ENCODE data around the gene TNFRSF11A.

TNFRSF11A gene

DNA sequence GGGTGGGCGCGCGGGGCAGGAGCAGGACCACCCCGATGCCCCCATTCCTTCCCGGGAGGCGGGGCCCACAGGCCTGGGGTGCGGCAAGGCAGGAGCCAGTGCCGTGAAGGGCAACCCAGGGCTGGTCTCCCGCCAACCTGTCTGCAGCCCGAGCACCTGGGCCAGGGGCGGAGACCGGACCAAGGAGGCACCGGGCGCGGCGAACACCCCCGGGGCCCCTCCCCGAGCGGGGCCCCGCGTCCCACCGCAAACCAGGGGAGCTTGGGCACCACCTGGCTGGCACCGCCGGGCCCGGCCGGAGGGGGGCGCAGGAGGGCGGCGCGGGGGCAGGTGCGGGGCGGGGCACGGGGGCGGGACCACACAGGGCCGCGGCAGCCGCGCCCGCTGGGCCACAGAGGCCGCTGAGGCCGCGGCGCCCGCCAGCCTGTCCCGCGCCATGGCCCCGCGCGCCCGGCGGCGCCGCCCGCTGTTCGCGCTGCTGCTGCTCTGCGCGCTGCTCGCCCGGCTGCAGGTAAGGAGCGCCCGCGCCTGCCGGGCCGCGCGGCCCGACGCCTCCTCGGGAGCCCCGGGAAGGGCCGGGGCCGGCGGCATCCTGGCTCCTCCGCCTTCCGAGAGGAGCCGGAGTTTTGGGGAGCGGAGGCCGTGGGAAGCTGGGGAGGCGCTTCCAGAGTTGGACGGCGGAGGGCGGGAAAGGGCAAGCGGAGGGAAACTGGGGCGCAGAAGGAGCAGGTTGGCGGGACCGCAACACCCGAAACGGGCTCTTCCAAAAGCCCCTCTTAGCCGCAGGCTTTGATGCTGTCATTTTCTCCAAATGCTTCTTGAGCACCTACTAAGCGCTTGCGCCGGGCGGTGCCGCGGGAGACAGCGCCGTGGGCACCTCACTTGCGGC is at the start of gene TNFRSF11A:
TSS of gene TNFRSF11A (plus strand) at position 394 of the 889 bp plus-strand sequence. CDS start at position 437, 43 bp downstream.
- DNase-seq, result no peak

DNA sequence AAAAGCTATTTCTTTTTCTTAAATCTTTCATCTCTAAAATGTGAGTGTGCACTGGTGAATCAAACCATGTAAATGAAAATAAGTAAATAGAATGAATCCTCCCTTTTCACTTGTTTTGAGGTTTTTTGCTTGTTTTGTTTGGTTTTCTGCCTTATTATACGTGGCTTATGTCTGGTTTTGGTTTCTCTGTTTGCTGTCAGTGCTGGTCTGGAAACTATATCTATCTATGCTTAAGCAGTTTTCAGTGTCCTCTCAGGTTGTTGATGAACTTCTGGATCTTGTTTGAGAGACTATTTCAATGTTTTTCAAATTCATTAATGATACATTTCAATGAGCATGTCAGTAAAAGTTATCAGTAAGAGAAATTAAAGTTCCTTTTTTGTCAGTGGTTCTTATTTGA is 48.1 kb upstream of the TNFRSF11A start:
- DNase-seq, result no peak

DNA sequence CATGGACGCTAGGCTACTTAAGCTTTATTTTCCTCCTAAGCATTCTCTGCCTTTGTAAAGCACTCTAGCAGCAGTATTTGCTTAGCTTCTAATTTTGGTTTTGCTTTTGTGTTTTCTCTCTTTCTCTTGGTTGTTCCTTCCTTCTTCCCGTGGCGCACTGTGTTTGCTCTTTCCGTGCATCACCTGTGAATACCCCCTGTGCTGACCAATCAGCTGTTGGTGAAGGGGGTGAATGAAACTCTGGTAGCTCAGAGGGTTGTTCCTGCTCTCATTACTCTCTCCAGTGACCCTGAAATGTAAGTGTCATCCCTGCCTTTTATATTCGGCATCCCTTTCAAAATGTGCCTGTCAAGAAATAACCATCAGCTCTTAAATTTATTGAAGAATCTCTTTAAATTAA is 45.5 kb upstream of the TNFRSF11A start:
- no peak for DNase-seq

DNA sequence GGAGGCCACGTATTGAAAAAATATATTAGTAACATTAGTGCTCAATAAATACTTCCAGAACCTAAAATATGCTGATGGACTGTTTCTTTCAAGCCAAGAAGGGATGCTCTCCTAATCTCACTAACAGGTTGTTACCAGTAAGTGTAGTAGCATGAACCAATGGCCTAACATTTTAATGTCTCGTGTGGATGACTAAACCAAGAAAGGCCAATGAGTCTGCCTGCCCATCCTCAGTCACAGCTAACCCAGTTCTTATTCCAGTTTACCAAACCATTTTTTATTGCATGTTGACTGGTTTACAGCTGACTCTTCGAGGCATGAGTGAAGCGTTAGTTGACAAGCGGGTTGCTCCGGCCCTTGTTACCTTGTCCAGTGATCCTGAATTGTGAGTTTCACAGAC is 45.1 kb upstream of the TNFRSF11A start:
- DNase-seq, result no peak

DNA sequence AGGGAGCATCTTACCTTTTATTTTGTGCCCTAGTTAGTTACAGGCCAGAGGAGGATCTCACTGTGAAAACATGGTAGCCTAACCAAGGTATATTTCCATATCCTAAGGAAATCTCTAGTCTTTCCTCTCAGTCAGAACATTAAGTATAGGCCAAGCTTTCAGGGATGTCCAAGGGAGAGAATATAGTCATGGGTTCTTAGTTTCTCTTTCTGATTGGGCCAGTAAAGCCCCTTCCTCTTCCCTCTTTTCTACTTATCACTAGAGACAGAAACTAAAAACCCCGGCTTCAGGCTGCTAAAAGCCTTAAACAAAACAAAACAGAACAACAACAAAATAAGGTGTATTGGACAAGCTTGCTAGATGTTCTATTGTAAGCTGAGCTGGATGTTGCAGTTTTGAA is 44.3 kb upstream of the TNFRSF11A start:
- DNase-seq, result no peak

DNA sequence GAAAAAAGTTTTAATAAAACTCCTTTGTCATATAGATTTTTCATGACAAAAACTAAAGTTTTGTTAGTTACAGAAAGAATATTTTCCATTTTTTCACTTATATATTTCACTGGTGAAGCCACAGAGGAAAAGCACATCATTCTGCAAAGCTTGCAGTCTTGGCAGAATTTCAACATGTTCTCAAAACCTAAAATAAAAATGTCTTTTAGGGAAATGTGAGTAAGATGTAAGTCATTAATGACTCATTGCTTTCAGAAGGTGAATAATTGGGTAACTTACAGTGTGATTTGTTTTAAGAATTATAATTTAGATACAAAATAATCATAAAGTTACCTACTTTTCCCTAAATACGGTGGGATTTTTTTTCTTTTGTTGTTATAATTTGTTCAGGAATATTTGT is 43.4 kb upstream of the TNFRSF11A start:
- peak; percentile 68 for DNase-seq

DNA sequence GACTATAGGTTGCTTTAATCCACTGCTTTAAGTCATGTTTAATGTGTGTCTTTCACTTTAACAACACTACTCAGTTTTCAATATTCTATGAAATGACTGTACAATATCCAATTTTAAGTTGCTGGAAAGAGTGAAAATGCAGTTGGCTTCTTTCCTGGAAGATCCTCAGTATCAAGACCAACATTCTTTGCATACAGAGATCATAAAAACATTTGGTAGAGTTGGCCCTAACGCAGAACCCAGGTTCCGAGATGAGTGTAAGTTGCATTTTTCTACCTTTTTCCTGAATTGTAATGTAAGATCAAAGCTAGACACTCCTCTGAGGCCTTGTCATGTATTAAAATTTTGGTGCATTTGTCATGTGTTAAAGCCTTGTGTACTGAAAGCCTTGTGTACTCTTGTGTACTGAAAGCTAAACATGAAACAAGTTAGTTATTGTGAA is 42.9 kb upstream of the TNFRSF11A start:
- peak; percentile 4 for DNase-seq

DNA sequence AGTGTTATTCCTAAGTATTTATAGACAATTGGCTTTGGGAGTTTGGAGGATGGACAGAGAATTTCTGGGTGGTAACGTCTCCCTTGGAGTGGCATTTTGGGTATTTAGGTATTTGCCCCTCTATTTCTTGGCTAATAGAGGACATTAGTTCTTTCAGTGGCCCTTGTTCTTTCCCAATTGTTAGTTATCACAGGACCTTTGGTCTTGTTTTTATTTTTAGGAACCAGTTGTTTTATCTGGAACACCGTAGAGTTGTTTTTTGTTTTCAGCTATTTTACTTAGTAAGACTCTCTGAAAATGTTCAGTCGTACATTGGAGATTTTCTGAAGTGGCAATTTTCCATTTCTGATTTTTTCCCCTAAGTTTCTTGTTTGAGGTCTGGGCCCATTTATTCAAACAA is 40.5 kb upstream of the TNFRSF11A start:
- DNase-seq, result no peak

DNA sequence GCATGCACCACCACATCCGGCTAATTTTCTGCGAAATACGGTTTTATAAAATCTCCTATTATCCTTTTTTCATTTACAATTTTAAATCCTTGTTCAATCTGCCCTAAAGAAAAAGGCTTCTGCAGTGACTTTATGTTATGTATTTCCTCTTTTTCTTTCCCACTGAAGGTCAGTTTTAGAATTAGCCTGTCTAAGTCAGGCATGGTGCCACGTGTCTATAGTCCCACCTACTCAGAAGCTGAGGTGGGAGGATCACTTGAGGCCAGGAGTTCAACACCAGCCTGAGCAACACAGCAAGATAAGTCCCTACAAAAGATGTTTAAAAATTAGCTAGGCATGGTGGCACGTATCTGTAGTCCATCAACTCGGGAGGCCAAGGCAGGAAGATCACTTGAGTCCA is 39.8 kb upstream of the TNFRSF11A start:
- no peak for DNase-seq

DNA sequence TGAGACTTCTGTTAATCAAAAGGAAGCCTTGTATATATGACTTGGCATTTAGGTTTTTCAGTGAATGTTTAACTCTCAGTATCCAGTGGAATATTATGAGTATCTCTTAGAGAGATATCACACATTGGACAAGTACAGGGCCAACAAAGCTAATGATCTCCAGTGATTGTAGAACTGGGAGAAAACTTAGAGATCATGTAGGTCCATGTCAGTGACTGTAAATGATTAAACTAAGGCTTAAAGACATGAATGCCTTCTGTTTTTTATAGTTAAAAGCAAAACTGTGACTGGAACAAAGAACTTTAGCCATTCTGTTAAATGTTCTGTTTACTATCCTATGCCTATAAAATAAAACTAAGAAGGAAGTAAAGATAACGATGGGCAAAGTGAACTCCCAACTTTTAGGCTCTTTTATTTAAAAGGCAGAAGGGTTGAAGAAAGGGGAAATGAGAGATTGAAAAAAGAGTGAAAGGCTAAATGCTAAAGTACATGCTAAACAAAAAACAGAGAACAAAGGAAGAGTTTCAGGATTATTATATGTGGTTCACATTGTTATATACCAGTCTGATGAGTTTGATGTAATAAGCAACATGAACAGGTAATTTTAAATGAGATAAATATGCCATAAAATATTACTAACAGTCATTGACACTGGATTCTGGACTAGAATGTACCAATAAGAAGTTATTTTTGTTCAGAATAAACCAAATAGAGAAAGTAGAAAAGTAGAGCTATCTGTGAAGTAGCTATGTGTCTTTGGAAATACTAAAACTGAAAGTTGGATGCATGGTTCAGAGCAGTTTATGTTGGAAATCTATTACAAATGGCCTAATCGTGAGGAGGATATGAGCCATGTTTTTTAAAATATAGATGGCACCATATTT is 37.1 kb upstream of the TNFRSF11A start:
- no peak for DNase-seq

DNA sequence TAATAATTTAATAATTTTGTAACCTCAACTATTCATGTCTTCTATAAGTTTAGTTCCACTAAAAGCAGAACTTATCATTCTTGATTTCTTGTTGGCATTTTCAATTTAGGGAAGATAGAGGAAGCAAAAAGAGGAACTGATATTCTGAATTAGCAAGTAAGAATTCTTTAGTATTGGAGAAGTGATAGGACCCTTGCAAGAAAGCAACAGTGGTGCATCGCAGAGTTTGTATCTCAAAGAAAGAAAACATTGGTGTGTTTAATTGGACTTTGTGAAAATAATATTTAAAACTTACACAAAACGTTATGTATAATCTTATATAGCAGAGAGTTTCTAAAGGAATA is 36.5 kb upstream of the TNFRSF11A start:
- DNase-seq, result no peak

DNA sequence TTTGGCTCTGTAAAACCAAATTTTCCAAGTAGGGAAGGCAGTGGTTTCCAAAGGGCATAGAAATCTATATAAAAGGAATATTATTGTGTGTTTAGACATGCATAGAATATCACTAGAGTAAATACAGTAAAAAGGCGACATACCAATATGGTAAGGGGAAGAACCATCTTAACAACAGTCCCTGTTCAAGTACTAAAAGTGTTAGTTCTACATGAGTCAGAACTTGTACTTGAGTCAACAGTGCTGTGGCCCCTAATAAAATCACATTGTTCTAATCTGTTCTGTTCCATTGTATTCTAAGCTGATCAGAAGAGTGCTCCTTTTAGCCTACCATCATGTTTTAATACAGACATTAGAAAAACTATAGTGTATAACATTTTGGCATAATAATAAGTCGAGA is 36.1 kb upstream of the TNFRSF11A start:
- DNase-seq, result no peak

DNA sequence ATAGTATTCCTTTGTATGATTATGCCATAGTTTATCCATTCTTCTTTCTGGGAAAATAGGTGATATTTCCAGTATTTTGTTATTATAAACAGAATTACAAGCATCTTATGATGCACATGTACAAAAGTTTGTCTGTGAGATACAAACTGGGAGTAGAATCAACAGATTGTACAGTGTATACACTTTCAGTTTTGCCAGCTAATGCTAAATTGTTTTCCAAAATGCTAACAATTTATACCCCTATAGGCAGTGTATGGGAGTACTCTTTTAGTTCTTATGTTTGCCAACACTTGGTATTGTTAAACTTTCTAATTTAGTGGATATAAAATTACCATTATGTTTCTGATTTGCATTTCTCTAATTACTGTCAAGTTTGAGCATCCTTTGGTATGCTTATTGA is 31.0 kb upstream of the TNFRSF11A start:
- DNase-seq, result no peak

DNA sequence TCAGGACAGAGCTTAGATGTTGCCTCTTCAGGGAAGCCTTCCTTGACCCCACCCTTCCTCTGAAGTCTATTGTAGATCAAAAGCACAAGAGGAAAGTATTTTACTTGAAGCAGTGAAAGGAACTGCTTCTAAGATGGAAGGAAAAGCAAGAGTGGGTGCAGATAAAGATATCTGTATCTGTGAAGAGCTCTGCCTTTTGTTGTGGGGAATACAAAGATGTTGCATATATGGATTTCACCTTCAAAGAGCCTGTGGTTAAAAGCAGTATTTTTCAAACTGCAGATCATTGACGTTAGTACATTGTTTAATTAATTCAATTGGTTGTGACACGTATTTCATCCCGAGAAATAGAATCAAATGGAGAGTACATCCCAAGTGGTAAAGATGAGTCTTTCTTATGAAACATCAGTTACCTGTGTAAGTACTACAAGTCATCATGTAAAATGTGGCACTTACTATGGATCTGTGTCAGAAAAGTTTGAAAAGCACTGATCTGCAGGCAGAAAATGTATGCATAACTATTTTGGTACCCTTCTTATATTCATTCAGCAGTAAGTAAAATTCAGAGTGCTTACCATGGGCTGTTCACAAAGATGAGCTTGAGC is 24.6 kb upstream of the TNFRSF11A start:
- DNase-seq, result no peak

DNA sequence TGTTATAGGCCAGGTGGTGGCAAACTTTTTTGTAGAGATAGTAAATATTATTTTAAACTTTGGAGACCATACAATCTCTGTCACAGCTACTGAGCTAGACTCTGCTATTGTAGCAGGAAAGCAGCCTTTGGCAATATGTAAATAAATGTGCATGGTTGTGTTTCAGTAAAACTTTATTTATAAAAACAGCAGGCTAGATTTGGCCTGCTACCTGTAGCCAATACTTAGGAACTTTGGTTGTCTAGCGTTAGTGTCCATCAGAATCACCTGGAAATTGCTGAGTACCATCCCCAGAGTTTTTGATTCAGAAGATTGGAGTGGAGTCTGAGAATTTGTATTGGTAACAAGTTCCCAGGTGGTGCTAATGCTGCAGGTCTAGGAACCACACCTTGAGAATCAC is 23.8 kb upstream of the TNFRSF11A start:
- DNase-seq, result no peak

DNA sequence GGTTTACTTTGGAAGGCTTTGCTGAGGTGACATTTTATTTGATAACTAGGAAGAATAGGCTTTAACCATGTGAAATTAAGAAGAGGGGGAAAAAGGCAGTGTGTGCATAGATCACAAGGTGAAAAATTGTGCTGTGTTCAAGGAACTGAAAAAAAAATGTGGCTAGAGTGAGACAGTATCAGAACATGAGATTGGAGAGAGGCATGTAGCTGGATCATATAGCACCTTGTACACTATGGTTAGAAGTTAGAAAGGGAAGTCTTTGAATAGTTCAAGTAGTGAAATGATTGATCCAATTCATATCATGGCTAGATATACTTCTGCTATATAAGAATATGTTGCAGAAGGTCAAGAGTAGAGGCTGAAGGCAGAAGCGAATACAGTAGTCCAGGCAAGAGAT is 12.3 kb upstream of the TNFRSF11A start:
- no peak for DNase-seq

DNA sequence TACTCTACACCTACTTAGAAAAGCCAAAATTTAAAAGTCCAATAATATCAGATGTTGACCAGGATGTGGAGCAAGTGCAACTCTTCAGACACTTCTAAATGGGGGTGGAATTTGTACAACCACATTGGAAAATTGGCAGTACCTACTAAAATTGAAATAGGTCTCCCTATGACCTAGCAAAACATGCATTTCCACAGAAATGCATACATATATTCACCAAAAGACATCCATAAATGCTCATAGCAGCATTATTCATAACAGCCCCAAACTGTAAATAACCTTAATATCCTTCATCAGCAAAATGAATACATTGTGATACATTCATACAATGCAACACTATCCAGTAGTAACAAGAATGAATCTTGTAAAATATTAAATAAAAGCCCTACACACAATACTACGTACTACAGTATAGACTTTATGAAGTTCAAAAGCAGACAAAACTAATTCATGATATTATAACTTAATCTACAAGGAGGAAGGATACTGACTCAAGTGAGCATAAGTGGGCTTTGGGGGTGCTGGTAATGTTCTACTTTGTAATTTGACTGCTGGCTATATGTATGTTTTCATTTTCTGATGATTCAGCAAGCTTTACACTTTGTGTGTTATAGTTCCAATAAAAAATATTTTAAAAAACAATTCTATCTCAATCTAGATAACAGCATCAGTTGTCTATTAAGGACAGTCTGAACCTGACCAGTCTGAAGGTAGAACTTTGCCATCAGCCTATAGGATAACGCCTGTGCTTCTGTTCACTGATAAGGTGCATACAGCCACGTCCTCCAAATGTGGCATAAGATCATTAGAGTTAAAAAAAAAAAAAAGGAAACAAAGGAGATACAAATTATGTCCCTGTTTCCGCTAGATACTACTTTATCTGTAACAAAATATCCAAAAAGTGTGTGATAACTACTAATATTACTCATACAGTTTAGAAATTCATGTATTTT is 6.6 kb upstream of the TNFRSF11A start:
- no peak for DNase-seq

DNA sequence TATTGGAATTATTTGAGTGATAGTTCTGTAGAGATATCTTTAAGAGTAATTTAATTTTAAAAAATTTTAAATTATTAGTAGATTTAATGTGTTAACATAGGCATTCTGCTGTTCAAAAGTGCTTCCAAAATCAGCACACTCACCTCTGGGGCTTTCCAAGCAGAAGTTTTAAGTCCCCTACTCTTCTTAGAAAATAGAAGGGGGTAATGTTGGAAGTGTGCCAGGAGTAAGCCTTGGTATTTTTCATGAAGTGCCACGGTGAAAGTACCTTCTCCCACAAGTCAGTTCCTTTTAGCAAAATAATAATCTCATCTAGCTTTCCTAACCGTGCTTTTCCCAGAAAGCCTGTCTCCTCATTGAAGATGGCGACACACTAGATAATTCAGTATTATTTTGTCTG is 3.9 kb upstream of the TNFRSF11A start:
- no peak for DNase-seq

DNA sequence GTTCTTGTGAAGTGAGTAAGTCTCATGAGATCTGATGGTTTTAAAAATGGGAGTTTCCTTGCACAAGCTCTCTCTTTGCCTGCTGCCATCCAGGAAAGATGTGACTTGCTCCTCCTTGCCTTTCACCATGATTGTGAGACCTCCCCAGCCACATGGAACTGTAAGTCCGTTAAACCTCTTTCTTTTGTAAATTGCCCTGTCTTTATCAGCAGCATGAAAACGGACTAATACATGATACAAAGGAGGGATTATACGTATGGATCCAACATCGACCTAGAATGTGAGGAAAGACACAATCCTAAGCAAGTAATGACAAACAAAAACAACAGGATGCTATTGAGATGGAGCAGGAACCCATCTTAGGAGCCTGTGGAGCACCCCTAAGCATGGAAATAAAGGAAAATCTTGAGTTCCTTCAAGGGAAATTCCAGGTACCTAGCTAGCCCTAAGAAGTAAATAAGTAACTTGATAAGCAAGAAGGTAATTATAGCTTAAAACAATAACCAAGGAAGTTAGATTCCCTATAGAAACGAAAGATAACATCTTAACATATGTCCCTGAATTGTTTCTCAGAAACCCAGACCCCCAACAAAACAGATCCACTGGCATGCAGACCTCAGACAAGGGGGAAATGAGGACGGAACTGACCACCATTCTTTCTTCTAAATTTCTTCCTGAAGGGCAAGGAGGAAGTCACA is 1.5 kb upstream of the TNFRSF11A start:
- no peak for DNase-seq

DNA sequence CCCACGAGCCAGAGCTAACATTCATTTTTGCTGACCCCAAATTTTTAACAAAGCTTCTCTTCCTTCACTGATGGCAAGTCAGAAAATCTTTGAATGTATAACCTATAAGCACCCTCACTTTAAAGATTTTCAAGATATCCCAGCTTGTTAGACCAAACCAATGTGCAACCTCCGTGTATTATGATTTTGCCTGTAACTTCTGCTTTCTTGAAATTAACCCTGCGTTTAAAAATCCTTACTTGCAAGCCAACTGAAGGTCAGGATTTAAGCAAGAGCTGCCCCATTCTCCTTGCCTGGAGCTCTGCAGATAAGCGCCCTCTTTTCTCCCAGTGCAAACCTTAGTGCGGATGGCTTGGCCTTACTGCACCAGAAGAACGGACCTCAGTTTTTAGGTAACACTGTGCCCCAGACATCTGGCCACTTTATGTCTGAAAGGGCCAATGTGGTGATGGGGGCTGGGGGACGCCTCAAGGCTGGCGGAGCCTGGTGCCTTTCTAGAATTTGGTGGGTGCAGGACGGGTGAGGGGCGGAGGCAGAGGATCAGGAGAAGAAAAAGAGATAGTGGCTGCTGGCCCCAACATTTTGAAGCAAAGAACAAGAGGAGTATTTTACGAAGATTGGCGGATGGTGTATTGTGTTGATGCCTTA is 805 bp upstream of the TNFRSF11A start:
- no peak for DNase-seq

All from amniotic stem cell (primary cell).